AG04450 (cell line): ENCODE data around the gene ZNF804B. TPM values are rescaled to one million over a fixed set of nuclear protein-coding genes. Genes with fewer than 3 reads are reported as not detected.

Experiments used
- CTCF ChIA-PET: fragments of 300-600, 350-600 bp; formaldehyde crosslinking; extraction: SDS; loops from one replicate; lab custom pipeline; 2022; ENCODE audit warnings: antibody characterized with exemption, inconsistent platforms; lab: Charles Lee
- POLR2A ChIA-PET: fragments of 350-600 bp; formaldehyde crosslinking; extraction: SDS; loops from one replicate; lab custom pipeline; 2021; ENCODE audit warnings: antibody characterized with exemption, inconsistent platforms; lab: Yijun Ruan, JAX
- DNase-seq: peaks from one replicate; pipeline ENCODE4 v3.0.0-alpha.2; 2011; ENCODE audit warnings: low read depth, low spot score
- H3K27ac ChIP-seq: one replicate; pipeline ENCODE4 v1.5.1; 2012; ENCODE audit warnings: low read depth, low read length, control low read depth
- H3K27me3 ChIP-seq: one replicate; pipeline ENCODE4 v1.6.0; 2012; ENCODE audit warnings: low read length; ENCODE audit not compliant: control insufficient read depth, insufficient read depth
- H3K4me3 ChIP-seq: 2 replicates; pipeline ENCODE4 v1.5.1; 2011; ENCODE audit warnings: mild to moderate bottlenecking, low read depth, low read length, control low read depth
- H3K9me3 ChIP-seq: 2 replicates; pipeline ENCODE4 v1.5.1; 2012; ENCODE audit warnings: low read length; ENCODE audit not compliant: control insufficient read depth, insufficient read depth
- CTCF ChIP-seq: IDR thresholded peaks from 2 replicates; pipeline ENCODE4 v1.5.1; 2011; ENCODE audit warnings: low read depth, low read length, control low read depth, inconsistent platforms
- polyA plus RNA-seq: library from polyadenylated mRNA; depleted of rRNA; stranded (reverse); fragments of >200 nt; gene quantifications from 2 replicates; pipeline ENCODE4 v1.2.3, GENCODE V29; 2011

ZNF804B gene
- polyA plus RNA-seq, 1 experiment, result not detected

- Histone ChIP-seq H3K9me3 (no peaks in the 10 kb centered on the region; the same call in 1 of the 2 replicates), H3K27ac (no peak overlapping the region), H3K27me3 (no peaks in the 10 kb centered on the region), H3K4me3 (no peak overlapping the region)
- POLR2A ChIA-PET, result no interaction called here
- CTCF ChIA-PET, result no interaction called here
- no peak for DNase-seq
- TF ChIP-seq CTCF, result no peak
Measured at GRCh38 chr7:89265631-89266030, 506.1 kb downstream of the ZNF804B start.

GRCh38 chr7:89283302-89283701, 523.8 kb downstream of the ZNF804B start:
- Histone ChIP-seq H3K4me3 (no peak overlapping the region), H3K27ac (no peak overlapping the region), H3K9me3 (no peaks in the 10 kb centered on the region), H3K27me3 (no peaks in the 10 kb centered on the region)
- ChIA-PET CTCF (no interaction called here), POLR2A (no interaction called here)
- TF ChIP-seq CTCF, result no peak
- no peak for DNase-seq

DNA sequence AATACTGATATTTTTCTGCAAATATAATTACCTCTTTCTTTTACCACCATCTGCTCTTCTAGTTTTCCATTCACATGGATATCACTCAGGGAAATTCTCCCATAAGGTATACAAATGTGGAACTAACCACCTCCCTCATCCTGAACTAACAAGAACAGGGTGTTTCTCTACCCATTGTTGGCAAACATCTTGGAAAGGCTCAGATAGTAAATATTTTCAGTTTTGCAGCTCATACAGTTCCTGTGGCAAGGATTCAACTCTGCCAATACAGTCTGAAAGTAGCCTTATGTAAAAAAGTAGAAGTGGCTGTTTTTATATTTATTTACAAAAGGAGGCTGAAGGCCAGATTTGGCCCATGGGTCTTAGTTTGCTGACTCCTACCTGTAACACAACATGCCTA, 549.0 kb downstream of the ZNF804B start:
- no peak for DNase-seq
- ChIA-PET CTCF (no interaction called here), POLR2A (no interaction called here)
- H3K27ac ChIP-seq, result no peak overlapping the region
- H3K9me3 ChIP-seq, result no peaks in the 10 kb centered on the region
- TF ChIP-seq CTCF, result no peak
- no peaks in the 10 kb centered on the region for H3K27me3 ChIP-seq
- no peak overlapping the region for H3K4me3 ChIP-seq

- CTCF ChIA-PET, result no interaction called here
- no peak for DNase-seq
- no peaks in the 10 kb centered on the region for H3K27me3 ChIP-seq
- POLR2A ChIA-PET, result no interaction called here
- H3K4me3 ChIP-seq, result no peak overlapping the region
- no peak for TF ChIP-seq CTCF
- no peak overlapping the region for H3K27ac ChIP-seq
- no peaks in the 10 kb centered on the region for H3K9me3 ChIP-seq
Measured at GRCh38 chr7:89311886-89312285, 552.4 kb downstream of the ZNF804B start.

GRCh38 chr7:89312551-89312950, 553.1 kb downstream of the ZNF804B start:
- no peak overlapping the region for H3K4me3 ChIP-seq
- no peak for DNase-seq
- no peak for TF ChIP-seq CTCF
- H3K27ac ChIP-seq, result no peak overlapping the region
- ChIA-PET CTCF (no interaction called here), POLR2A (no interaction called here)
- H3K9me3 ChIP-seq, result no peaks in the 10 kb centered on the region
- H3K27me3 ChIP-seq, result no peaks in the 10 kb centered on the region
